Stimulated activated CD8-positive, alpha-beta memory T cell treated with anti-CD3 and anti-CD28 coated beads, Interleukin-15, amount 100 ng/mL, for 1 hour (primary cell): Measurements from ENCODE around the gene BCL2L1.

Source experiments
- DNase-seq: peaks from one replicate; pipeline ENCODE4 v3.0.0-alpha.2; 2020; ENCODE audit warnings: low read depth

The BCL2L1 gene

DNA sequence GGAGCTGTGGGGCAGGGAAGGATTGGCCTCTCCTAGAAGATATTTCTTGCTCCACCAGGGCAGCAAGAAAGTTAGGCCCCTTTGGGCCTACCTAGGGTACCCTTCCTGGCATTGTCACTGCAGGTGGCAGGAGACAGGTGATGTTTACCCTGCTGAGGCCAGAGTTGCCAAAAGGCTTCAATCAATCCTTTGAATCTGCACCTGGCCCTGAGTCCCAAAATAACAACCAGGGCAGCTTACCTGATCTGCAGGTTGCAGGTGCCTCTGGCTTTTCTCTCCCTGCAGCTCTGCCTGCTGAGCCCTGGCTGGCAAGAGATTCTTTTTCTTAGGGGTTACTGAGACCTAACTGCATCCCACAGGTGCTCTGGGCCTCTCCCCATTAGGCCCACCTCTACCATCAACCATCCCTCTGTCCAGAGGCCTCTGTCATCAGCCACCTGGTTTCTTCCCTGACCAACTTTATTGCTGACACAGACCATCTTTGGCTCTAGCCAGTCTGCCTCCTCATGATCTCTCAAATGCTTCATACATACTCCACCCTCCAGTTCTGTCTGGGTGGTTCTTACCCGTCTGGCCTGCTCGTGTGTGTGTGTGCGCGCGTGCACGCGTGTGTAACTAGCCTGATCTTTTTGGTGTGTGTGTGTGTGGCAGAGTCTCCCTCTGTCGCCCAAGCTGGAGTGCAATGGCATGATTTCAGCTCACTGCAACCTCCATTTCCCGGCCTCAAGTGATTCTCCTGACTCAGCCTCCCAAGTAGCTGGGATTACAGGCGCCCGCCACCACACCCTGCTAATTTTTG, 13.7 kb downstream of the BCL2L1 start:
- DNase-seq = no peak

GRCh38 chr20:31707994-31708735, 14.5 kb downstream of the BCL2L1 start:
- no peak for DNase-seq

DNA sequence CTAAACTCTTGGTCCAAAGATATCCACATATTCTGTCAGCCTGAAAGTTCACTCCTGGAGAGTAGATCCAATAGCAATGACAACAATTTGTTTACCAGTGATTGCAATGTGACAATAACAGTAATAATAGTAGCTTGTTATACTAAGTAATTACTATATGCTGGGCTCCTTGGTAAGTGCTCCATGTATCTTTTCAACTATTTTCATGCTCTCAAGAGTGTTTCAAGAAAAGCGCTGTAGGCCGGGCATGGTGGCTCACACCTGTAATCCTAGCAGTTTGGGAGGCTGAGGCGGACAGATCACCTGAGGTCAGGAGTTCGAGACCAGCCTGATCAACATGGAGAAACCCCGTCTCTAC, 15.4 kb downstream of the BCL2L1 start:
- no peak for DNase-seq

DNA sequence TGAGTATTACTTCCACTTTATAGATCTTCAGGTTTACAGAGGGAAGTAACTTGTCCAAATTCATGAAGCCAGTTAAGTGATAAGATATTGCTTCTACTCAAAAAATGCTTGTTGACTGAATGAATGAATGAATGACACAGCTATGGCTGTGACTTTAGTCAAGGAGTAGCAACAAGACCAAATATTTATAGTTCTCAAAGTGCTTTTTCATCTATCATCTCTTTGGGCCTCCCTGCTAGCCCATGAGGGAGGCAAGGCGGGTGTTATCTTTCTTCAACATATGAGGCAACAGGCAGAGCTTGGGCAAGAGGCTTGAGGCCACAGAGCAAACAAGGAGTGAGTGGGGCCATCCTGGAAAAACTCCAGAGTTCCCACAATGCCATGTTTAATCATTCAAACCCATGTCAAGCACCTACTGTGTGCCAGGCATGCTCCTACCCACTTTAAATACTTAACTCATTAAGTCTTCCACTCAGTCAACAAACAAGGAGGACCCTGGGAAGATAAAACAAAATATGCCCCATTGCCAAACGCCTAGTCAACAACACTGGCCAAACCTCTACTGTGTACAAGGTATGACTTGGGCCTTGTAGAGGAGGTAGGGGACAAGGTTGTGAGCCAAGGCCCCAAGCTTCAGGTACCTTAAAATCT, 15.9 kb downstream of the BCL2L1 start:
- DNase-seq = no peak

GRCh38 chr20:31705598-31706597, 16.8 kb downstream of the BCL2L1 start:
- no peak for DNase-seq

DNA sequence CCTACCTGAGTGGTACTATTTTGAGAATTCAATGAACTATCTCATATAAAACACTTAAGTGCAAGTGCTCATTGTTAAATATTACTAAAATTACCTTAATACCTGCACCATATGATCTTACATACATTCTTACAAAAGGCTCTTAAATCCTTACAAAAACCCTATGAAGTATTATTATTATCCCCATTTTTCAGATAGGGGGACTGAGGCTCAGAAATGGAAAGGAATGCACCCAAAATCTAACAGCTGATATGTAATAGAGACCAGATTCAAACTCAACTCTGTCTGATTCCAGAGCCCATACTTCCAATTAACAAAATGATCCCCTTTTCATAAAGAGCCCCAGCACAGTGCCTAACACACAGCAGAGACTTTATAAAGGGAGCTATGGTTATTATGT, 17.5 kb downstream of the BCL2L1 start:
- no peak for DNase-seq

GRCh38 chr20:31704225-31705119, 18.2 kb downstream of the BCL2L1 start:
- no peak for DNase-seq

DNA sequence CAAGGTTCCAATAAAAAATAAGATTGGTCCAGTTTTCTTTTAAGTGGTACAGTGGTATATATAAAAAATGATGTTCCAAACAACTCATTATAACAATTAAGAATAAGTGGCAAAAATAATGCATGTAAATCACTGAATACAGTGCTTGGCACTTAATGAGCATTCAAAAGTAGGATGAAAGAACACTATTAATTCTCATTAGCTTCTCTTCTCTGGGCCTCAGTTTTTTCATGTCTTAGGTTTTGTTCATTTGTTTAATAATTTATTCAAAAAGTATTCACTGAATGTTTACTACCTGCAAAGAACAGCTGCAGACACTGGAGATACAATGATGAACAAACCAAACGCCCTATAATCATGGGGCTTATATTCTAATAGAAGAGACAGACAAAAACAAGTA, 21.1 kb downstream of the BCL2L1 start:
- no peak for DNase-seq

GRCh38 chr20:31700747-31701146, 21.9 kb downstream of the BCL2L1 start:
- no peak for DNase-seq

- no peak for DNase-seq
These were observed 22.6 kb downstream of the BCL2L1 start for GRCh38 chr20:31699801-31700728.

DNA sequence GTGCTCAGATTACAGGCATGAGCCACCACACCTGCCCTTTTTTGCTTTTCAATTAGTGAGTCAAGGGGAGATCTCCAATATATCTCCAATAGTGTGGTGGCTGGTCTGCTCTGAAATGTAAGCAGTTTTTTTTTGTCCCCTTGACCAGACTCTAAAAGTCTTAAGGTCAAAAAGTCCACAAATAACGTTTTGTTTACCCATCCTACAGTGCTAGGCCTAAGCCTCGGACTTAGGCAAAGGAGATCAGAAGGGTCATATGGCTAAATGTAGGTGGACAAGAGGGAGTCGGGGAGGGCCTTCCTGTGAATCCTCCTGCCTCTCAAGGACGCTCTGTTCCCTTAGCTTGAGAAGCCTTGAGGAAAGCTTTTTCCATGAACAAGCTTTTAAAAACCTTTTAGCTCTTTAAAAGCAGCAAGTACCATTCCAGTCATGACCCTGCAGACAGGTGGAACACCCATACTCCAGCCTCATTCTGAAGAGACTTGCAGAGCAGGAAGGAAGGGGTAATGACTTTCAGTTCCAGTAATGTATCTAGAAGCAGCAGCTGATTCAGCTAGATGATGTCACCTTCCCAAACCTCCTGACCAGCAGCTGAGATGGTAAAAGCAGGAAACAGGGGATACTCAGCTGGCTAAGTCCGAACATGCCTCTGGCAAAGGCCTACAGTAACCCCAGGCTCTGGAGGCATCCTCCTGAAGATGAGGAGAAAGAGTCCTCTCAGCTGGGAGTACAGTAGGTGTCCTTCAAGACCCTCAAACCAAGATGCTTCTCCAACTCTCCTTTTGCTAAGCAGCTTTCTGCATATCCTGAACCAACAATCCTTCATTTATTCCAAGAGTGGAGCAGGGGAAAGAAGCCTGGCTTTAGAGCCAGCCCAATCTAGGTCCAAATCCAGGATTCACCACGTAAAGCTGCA, 23.6 kb downstream of the BCL2L1 start:
- DNase-seq = no peak

DNA sequence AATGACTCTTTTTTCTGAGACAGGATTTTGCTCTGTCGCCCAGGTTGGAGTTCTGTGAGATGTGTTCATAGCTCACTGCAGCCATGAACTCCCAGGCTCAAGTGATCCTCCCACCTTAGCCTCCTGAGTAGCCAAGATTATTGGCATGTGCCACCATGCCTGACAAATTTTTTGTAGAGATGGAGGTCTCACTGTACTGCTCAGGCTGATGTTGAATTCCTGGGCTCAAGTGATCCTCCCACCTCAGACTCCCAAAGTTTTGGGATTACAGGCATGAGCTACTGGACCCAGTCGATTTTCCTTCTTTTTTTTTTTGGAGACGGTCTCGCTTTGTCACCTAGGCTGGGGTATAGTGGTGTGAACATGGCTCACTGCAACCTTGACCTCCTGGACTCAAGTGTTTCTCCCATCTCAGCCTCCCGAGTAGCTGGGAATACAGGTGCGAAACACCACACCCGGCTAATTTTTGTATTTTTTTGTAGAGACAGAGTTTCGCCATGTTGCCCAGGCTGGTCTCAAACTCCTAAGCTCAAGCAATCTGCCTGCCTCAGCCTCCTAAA, 24.3 kb downstream of the BCL2L1 start:
- DNase-seq = no peak

DNA sequence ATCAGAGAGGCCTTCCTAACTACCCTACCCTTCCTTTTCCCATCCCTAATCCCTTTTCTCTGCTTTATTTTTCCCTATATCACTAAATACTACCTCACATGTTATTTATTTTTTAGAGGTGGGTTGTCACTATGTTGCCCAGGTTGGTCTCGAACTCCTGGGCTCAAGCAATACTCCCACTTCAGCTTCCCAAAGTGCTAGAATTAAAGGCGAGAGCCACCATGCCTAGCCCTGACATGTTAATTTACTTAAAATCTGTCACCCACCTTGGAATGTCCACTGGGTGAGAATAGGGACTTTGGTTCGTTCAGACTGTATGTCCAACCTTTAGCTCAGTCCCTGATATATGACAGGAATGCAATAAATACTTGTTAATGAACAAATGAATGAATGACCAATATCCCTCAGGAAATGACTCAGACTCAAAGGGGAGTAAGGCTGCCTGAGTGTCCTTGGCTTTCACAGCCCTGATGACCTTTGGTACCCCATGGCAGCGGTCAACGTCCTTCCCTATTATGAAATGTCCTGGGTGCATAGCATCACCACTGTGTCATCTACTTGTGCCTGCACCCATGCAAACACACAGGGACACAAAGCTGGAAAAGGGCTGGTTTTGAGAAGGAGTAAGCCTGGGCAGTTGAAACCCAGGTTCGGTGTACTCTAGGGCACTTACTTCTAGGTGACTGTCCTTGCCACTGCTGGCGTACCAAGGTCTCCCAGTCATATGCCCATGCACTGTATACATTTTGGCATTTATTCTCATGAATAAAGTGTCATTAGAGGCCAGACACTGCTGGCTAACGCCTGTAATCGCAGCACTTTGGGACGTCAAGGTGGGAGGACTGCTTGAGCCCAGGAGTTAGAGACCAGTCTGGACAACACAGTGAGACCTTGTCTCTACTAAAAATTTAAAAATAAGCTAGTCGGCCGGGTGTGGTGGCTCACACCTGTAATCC, 26.5 kb downstream of the BCL2L1 start:
- no peak for DNase-seq

GRCh38 chr20:31694842-31695593, 27.6 kb downstream of the BCL2L1 start:
- no peak for DNase-seq

DNA sequence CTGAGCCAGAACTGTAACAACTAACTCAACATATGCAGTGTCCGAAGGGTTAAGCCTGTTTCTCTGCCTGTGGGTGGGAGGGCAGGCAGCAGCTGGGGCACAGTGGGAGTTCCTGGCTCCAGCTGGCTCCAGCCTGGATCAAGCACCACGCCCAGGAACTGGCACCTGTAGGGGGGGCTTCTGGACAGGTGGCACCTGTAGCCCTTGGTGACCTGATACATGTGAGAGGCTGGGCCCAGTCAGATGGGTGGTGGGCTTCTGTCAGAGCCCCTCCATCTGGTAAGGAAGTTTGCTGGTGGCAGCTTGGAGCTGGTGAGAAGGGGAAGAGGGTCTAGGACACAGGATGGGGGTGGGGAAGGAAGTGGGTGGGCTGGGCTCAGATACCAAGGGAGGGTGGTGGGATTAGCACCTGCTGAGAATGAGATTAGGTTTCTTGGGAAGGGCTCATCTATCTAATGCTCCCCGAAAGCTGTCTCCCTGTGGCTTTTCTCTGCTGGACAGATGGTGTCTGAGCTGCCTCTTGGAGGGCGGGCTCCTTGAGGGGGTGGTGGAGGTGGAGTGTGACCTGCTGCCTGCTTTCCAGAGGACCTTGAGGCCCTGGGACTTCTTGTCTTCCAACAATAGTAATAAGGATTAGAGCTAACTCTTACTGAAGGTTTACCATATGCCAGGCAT, 28.5 kb downstream of the BCL2L1 start:
- DNase-seq = no peak

- no peak for DNase-seq
These were observed 29.3 kb downstream of the BCL2L1 start for GRCh38 chr20:31693402-31693801.
